Caco-2 (cell line): ENCODE results near the gene ITPKC. TPM values are rescaled to one million over a fixed set of nuclear protein-coding genes. Genes with fewer than 3 reads are reported as not detected.

ENCODE experiments used
- BruUV-seq: library from RNA; stranded (reverse); fragments of 400-500 nt; replicated peaks from 2 replicates; lab custom pipeline; 2021; lab: Mats Ljungman, UMichigan
- CTCF ChIA-PET: fragments of 300-600 bp; sonication (Branson Sonifier 250); formaldehyde crosslinking; loops from one replicate; lab custom pipeline; 2022; ENCODE audit warnings: antibody characterized with exemption; lab: Charles Lee
- POLR2A ChIA-PET: fragments of 300-600 bp; sonication (Branson Sonifier 250); formaldehyde crosslinking; loops from one replicate; lab custom pipeline; 2022; ENCODE audit warnings: antibody characterized with exemption; lab: Charles Lee
- DNase-seq, 2 experiments: peaks; one replicate each; pipeline versions ENCODE4 v3.0.0 to v3.0.0-alpha.2; 2020 to 2022
- H3K27me3 ChIP-seq: replicated peaks from 2 replicates; pipeline ENCODE4 v1.6.0; 2011; ENCODE audit warnings: low read length; ENCODE audit not compliant: control insufficient read depth, insufficient read depth
- H3K36me3 ChIP-seq: 2 replicates; pipeline ENCODE4 v1.5.1; 2011; ENCODE audit warnings: low read length; ENCODE audit not compliant: control insufficient read depth, insufficient read depth
- H3K4me1 ChIP-seq: fragments of 250-450 bp; sonication (Bioruptor Pico); 2 replicates; pipeline ENCODE4 v1.5.1; 2020; ENCODE audit warnings: mild to moderate bottlenecking
- H3K4me3 ChIP-seq: 2 replicates; pipeline ENCODE4 v1.5.1; 2011; ENCODE audit warnings: low read depth, mild to moderate bottlenecking, control low read depth, low read length
- H3K9me3 ChIP-seq: fragments of 250-450 bp; sonication (Bioruptor Pico); 2 replicates; pipeline ENCODE4 v1.5.1; 2020; ENCODE audit warnings: mild to moderate bottlenecking, moderate library complexity
- H3K27ac Mint-ChIP-seq: one replicate; pipeline ENCODE4 v1.8.0; 2022; ENCODE audit warnings: mixed read lengths; ENCODE audit not compliant: unreplicated experiment
- H3K27me3 Mint-ChIP-seq: one replicate; pipeline ENCODE4 v1.8.0; 2022; ENCODE audit warnings: mixed read lengths; ENCODE audit not compliant: insufficient read depth, unreplicated experiment
- H3K36me3 Mint-ChIP-seq: one replicate; pipeline ENCODE4 v1.8.0; 2022; ENCODE audit warnings: mild to moderate bottlenecking, mixed read lengths; ENCODE audit not compliant: insufficient read depth, unreplicated experiment
- H3K4me1 Mint-ChIP-seq: one replicate; pipeline ENCODE4 v1.8.0; 2022; ENCODE audit warnings: low read depth, mixed read lengths; ENCODE audit not compliant: unreplicated experiment
- H3K4me3 Mint-ChIP-seq: one replicate; pipeline ENCODE4 v1.8.0; 2022; ENCODE audit warnings: mild to moderate bottlenecking, moderate library complexity, mixed read lengths; ENCODE audit not compliant: unreplicated experiment
- H3K9me3 Mint-ChIP-seq: one replicate; pipeline ENCODE4 v1.8.0; 2022; ENCODE audit warnings: mixed read lengths; ENCODE audit not compliant: unreplicated experiment
- intact Hi-C: fragments of 100-400 bp; cut with micrococcal nuclease; formaldehyde crosslinking; loops from one replicate; pipeline ENCODE4 v1.10.0; 2022; ENCODE audit not compliant: unreplicated experiment
- total RNA-seq: library from RNA; stranded (reverse); gene quantifications from 2 replicates; pipeline ENCODE4 v1.2.3, GENCODE V29; 2022
- TF ChIP-seq, protein P1 (sequence below), 2 experiments: fragments of 200-600 bp in 1 of 2; IDR thresholded peaks; 1 replicate in 1 of 2; 2 replicates in 1 of 2; pipeline versions ENCODE4 v1.5.1 to v1.8.0; 2011 to 2022; ENCODE audit warnings: antibody characterized with exemption in 1 of 2, control low read depth in 1 of 2, inconsistent platforms in 1 of 2, low read depth in 1 of 2, low read length in 1 of 2, mild to moderate bottlenecking in 1 of 2, moderate library complexity in 1 of 2; ENCODE audit not compliant: insufficient read depth in 1 of 2, severe bottlenecking in 1 of 2, unreplicated experiment in 1 of 2

ITPKC gene
- total RNA-seq, 1 experiment from 2014 or later, result 31.2 TPM

- intact Hi-C loops, result no loop called here
- H3K4me3 Mint-ChIP-seq, result no peak overlapping the region
These were observed 39.8 kb upstream of the ITPKC start for GRCh38 chr19:40677156-40677555.

DNA sequence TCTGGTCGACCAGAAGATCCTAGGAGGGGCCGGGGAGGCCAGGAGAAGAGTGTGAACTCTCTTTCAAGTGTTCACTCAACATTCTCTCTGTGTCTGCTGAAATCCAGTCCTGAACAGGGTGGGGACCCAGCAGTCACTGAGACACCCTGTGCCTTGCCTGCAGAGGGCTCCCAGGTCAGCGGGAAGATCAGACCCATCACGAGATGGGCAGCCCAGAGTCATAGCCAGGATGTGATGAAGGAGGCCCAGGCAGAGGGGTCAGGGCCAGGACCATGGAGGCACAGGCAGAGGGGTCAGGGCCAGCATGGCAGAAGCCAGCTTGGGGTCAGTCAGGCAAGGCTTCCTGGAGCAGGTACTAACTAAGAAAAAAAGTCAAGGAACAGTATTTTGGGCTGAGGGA lies 35.9 kb upstream of the ITPKC start:
- Histone ChIP-seq H3K9me3 (no peaks in the 10 kb centered on the region), H3K4me1 (no peaks in the 10 kb centered on the region), H3K4me3 (no peak overlapping the region), H3K36me3 (0 out of 2 replicates have a peak, but pooled peaks cover 2% of the 10 kb centered on the region), H3K27me3 (no peaks in the 10 kb centered on the region)
- no peak overlapping the region for H3K27ac Mint-ChIP-seq
- H3K4me1 Mint-ChIP-seq, result no peaks in the 10 kb centered on the region
- TF ChIP-seq, protein P1, sequence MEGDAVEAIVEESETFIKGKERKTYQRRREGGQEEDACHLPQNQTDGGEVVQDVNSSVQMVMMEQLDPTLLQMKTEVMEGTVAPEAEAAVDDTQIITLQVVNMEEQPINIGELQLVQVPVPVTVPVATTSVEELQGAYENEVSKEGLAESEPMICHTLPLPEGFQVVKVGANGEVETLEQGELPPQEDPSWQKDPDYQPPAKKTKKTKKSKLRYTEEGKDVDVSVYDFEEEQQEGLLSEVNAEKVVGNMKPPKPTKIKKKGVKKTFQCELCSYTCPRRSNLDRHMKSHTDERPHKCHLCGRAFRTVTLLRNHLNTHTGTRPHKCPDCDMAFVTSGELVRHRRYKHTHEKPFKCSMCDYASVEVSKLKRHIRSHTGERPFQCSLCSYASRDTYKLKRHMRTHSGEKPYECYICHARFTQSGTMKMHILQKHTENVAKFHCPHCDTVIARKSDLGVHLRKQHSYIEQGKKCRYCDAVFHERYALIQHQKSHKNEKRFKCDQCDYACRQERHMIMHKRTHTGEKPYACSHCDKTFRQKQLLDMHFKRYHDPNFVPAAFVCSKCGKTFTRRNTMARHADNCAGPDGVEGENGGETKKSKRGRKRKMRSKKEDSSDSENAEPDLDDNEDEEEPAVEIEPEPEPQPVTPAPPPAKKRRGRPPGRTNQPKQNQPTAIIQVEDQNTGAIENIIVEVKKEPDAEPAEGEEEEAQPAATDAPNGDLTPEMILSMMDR (IDR thresholded peaks at IDR 0.05; ENCODE audit: insufficient read depth in 1 of 2, low read depth in 1 of 2, low read length in 1 of 2, severe bottlenecking in 1 of 2, unreplicated experiment in 1 of 2), result no peak
- H3K4me3 Mint-ChIP-seq, result no peak overlapping the region
- ChIA-PET CTCF (no interaction called here), POLR2A (no interaction called here)
- peaks cover 30% of the 10 kb centered on the region for H3K36me3 Mint-ChIP-seq
- DNase-seq, result no peak
- intact Hi-C loops, result no loop called here
- no peaks in the 10 kb centered on the region for H3K27me3 Mint-ChIP-seq
- no peaks in the 10 kb centered on the region for H3K9me3 Mint-ChIP-seq
- BruUV-seq, result no TSS peak

More at GRCh38 chr19:40677156-40677555, 39.8 kb upstream of the ITPKC start:
- DNase-seq, result no peak
- H3K27ac Mint-ChIP-seq, result no peak overlapping the region
- H3K4me1 ChIP-seq, result no peaks in the 10 kb centered on the region
- H3K36me3 ChIP-seq, result no peaks in the 10 kb centered on the region
- H3K9me3 Mint-ChIP-seq, result no peaks in the 10 kb centered on the region
- no peak overlapping the region for H3K4me3 ChIP-seq
- CTCF ChIA-PET, result no interaction called here
- no TSS peak for BruUV-seq
- H3K9me3 ChIP-seq, result no peaks in the 10 kb centered on the region
- H3K27me3 ChIP-seq, result no peaks in the 10 kb centered on the region
- H3K27me3 Mint-ChIP-seq, result no peaks in the 10 kb centered on the region
- H3K36me3 Mint-ChIP-seq, result peaks cover 24% of the 10 kb centered on the region
- POLR2A ChIA-PET, result no interaction called here
- TF ChIP-seq, protein P1 (IDR thresholded peaks at IDR 0.05; ENCODE audit: insufficient read depth in 1 of 2, low read depth in 1 of 2, low read length in 1 of 2, severe bottlenecking in 1 of 2, unreplicated experiment in 1 of 2), result no peak
- H3K4me1 Mint-ChIP-seq, result no peaks in the 10 kb centered on the region

GRCh38 chr19:40682431-40682964 lies 34.4 kb upstream of the ITPKC start:
- Histone ChIP-seq H3K4me3 (no peak overlapping the region), H3K36me3 (0 out of 2 replicates have a peak, but pooled peaks cover 2% of the 10 kb centered on the region), H3K4me1 (no peaks in the 10 kb centered on the region), H3K9me3 (no peaks in the 10 kb centered on the region), H3K27me3 (no peaks in the 10 kb centered on the region)
- no peaks in the 10 kb centered on the region for H3K27me3 Mint-ChIP-seq
- no TSS peak for BruUV-seq
- H3K4me1 Mint-ChIP-seq, result no peaks in the 10 kb centered on the region
- H3K9me3 Mint-ChIP-seq, result no peaks in the 10 kb centered on the region
- no peak overlapping the region for H3K4me3 Mint-ChIP-seq
- CTCF ChIA-PET, result interaction anchor here (0.6 kb wide), 1 partner anchor 60 kb away, joined by 3 read pairs; no protein-coding TSS in a partner anchor
- H3K36me3 Mint-ChIP-seq, result peaks cover 23% of the 10 kb centered on the region
- POLR2A ChIA-PET, result no interaction called here
- TF ChIP-seq, protein P1 (IDR thresholded peaks at IDR 0.05; ENCODE audit: insufficient read depth in 1 of 2, low read depth in 1 of 2, low read length in 1 of 2, severe bottlenecking in 1 of 2, unreplicated experiment in 1 of 2), result no peak
- intact Hi-C loops, result no loop called here
- H3K27ac Mint-ChIP-seq, result no peak overlapping the region
- no peak for DNase-seq
